Measurements from ENCODE around the gene COG3. TPM values are rescaled to one million over a fixed set of nuclear protein-coding genes. Genes with fewer than 3 reads are reported as not detected.

The COG3 gene
- total RNA-seq, 1 experiment from 2014 or later: 17.6 TPM

- Histone ChIP-seq H3K4me1 (ENCODE audit: control insufficient read depth in 1 of 2, insufficient read depth in 2 of 2, low read length in 2 of 2) (no peaks in the 10 kb centered on the region), H3K79me2 (ENCODE audit: insufficient read depth, low read length) (no peaks in the 10 kb centered on the region), H4K20me1 (ENCODE audit: insufficient read depth) (no peaks in the 10 kb centered on the region), H3K27ac (ENCODE audit: low read depth, low read length) (no peak overlapping the region), H3K36me3 (ENCODE audit: control insufficient read depth in 1 of 2, insufficient read depth in 2 of 2, low read length in 2 of 2) (peaks cover 3 to 5% of the 10 kb centered on the region in 2 experiments; a peak in 2 of 4 replicates), H3K9ac (ENCODE audit: low read length) (no peak overlapping the region), H2AFZ (ENCODE audit: low read depth, low read length, poor library complexity, severe bottlenecking) (no peak overlapping the region), H3K4me3 (replicated peaks in 1 of 2; ENCODE audit: low read depth in 1 of 2, low read length in 2 of 2) (no peak overlapping the region), H3K9me2 (ENCODE audit: insufficient read depth) (no peaks in the 10 kb centered on the region), H3K27me3 (ENCODE audit: insufficient read depth, low read length) (no peaks in the 10 kb centered on the region), H3K9me3 (ENCODE audit: control insufficient read depth in 1 of 2, insufficient read depth in 1 of 2, low read depth in 1 of 2, low read length in 2 of 2) (no peaks in the 10 kb centered on the region), H3K4me2 (ENCODE audit: low read length) (no peak overlapping the region)
- BruUV-seq (replicated peaks): no TSS peak
- ATAC-seq: no peak
- ChIA-PET POLR2A (no interaction called here), CTCF (no interaction called here), RAD21 (ENCODE audit: low non-redundant PET in 1 of 2, low total read pairs in 2 of 2, uncharacterized antibody in 2 of 2, unreplicated experiment in 2 of 2) (no interaction called here)
- intact Hi-C loops (cut with micrococcal nuclease): no loop called here
- no peak for DNase-seq (ENCODE audit: low read depth, low spot score)
- TF ChIP-seq CBX3 (IDR thresholded peaks at IDR 0.05; ENCODE audit: low read depth) (no peak), YY1 (IDR thresholded peaks at IDR 0.05; ENCODE audit: extremely low read depth, insufficient replicate concordance, low read depth, low read length) (no peak), SP1 (IDR thresholded peaks at IDR 0.05; ENCODE audit: low read depth) (no peak), SIN3A (IDR thresholded peaks at IDR 0.05; ENCODE audit: low read depth) (no peak), POLR2A (IDR thresholded peaks at IDR 0.05; ENCODE audit: borderline replicate concordance, extremely low read depth, insufficient read depth, insufficient read length) (no peak), RAD21 (IDR thresholded peaks at IDR 0.05; ENCODE audit: low read depth) (no peak), CEBPB (IDR thresholded peaks at IDR 0.05; ENCODE audit: low read depth) (no peak), ZFX (IDR thresholded peaks at IDR 0.05) (no peak), EZH2 (IDR thresholded peaks at IDR 0.05) (no peak), FOSL1 (IDR thresholded peaks at IDR 0.05; ENCODE audit: low read depth) (no peak), MAX (IDR thresholded peaks at IDR 0.05) (no peak), JUND (IDR thresholded peaks at IDR 0.05) (no peak), POLR2AphosphoS5 (IDR thresholded peaks at IDR 0.05; ENCODE audit: low read depth, low read length) (no peak), EGR1 (IDR thresholded peaks at IDR 0.05; ENCODE audit: low read depth) (no peak)
Measured at GRCh38 chr13:45540195-45540594, 75.5 kb downstream of the COG3 start.

- Histone ChIP-seq H3K9me3 (ENCODE audit: control insufficient read depth in 1 of 2, insufficient read depth in 1 of 2, low read depth in 1 of 2, low read length in 2 of 2) (no peaks in the 10 kb centered on the region), H4K20me1 (ENCODE audit: insufficient read depth) (no peaks in the 10 kb centered on the region), H3K9ac (ENCODE audit: low read length) (no peak overlapping the region), H3K27ac (ENCODE audit: low read depth, low read length) (no peak overlapping the region), H3K9me2 (ENCODE audit: insufficient read depth) (no peaks in the 10 kb centered on the region), H3K27me3 (ENCODE audit: insufficient read depth, low read length) (no peaks in the 10 kb centered on the region), H3K36me3 (ENCODE audit: control insufficient read depth in 1 of 2, insufficient read depth in 2 of 2, low read length in 2 of 2) (peaks cover 0 to 3% of the 10 kb centered on the region in 2 experiments; a peak in 2 of 4 replicates), H3K4me3 (replicated peaks in 1 of 2; ENCODE audit: low read depth in 1 of 2, low read length in 2 of 2) (no peak overlapping the region), H3K79me2 (ENCODE audit: insufficient read depth, low read length) (no peaks in the 10 kb centered on the region), H2AFZ (ENCODE audit: low read depth, low read length, poor library complexity, severe bottlenecking) (no peak overlapping the region), H3K4me2 (ENCODE audit: low read length) (no peak overlapping the region), H3K4me1 (ENCODE audit: control insufficient read depth in 1 of 2, insufficient read depth in 2 of 2, low read length in 2 of 2) (no peaks in the 10 kb centered on the region)
- ATAC-seq: no peak
- CTCF ChIA-PET: no interaction called here
- no peak for DNase-seq (ENCODE audit: low read depth, low spot score)
- RAD21 ChIA-PET (ENCODE audit: low non-redundant PET in 1 of 2, low total read pairs in 2 of 2, uncharacterized antibody in 2 of 2, unreplicated experiment in 2 of 2): no interaction called here
- intact Hi-C loops (cut with micrococcal nuclease): no loop called here
- POLR2A ChIA-PET: no interaction called here
- BruUV-seq (replicated peaks): no TSS peak
- TF ChIP-seq RAD21 (IDR thresholded peaks at IDR 0.05; ENCODE audit: low read depth) (no peak), EZH2 (IDR thresholded peaks at IDR 0.05) (no peak), SP1 (IDR thresholded peaks at IDR 0.05; ENCODE audit: low read depth) (no peak), FOSL1 (IDR thresholded peaks at IDR 0.05; ENCODE audit: low read depth) (no peak), ATF3 (IDR thresholded peaks at IDR 0.05) (no peak), EZH2phosphoT487 (IDR thresholded peaks at IDR 0.05; ENCODE audit: borderline replicate concordance) (no peak), ELF1 (IDR thresholded peaks at IDR 0.05; ENCODE audit: borderline replicate concordance, low read depth) (no peak), POLR2AphosphoS5 (IDR thresholded peaks at IDR 0.05; ENCODE audit: low read depth, low read length) (no peak), MAX (IDR thresholded peaks at IDR 0.05) (no peak), ZNF274 (IDR thresholded peaks at IDR 0.05; ENCODE audit: low read depth, low read length) (no peak), CTCF (IDR thresholded peaks at IDR 0.05 in 2 of 3, conservative IDR thresholded peaks at IDR 0.05 in 1 of 3; ENCODE audit: borderline replicate concordance in 1 of 3, insufficient read depth in 1 of 3, low read depth in 2 of 3, low read length in 2 of 3) (no peak), SIN3A (IDR thresholded peaks at IDR 0.05; ENCODE audit: low read depth) (no peak), POLR2A (IDR thresholded peaks at IDR 0.05; ENCODE audit: borderline replicate concordance, extremely low read depth, insufficient read depth, insufficient read length) (no peak), TCF7L2 (IDR thresholded peaks at IDR 0.05; ENCODE audit: borderline replicate concordance, extremely low read depth, insufficient read depth, insufficient read length) (no peak), SRF (IDR thresholded peaks at IDR 0.05; ENCODE audit: low read depth) (no peak), ZFX (IDR thresholded peaks at IDR 0.05) (no peak)
Measured at GRCh38 chr13:45540864-45541263, 76.1 kb downstream of the COG3 start.
